Smooth muscle cell (in vitro differentiated cells): Measurements from ENCODE around the gene RSPO1. TPM values are rescaled to one million over a fixed set of nuclear protein-coding genes. Genes with fewer than 3 reads are reported as not detected.

Experiments
- DNase-seq: peaks from one replicate; lab custom pipeline; 2025; ENCODE audit not compliant: unreplicated experiment; lab: John Stamatoyannopoulos, UW
- H2AFZ ChIP-seq: fragments of 200-600 bp; sonication (generic); 2 replicates; pipeline ENCODE4 v1.6.0; 2016; ENCODE audit warnings: antibody characterized with exemption, low read depth, mild to moderate bottlenecking
- H3F3A ChIP-seq: fragments of 200-600 bp; sonication (generic); 2 replicates; pipeline ENCODE4 v1.6.0; 2017; ENCODE audit warnings: antibody characterized with exemption, low read depth
- H3K27ac ChIP-seq: fragments of 200-600 bp; sonication (generic); 2 replicates; pipeline ENCODE4 v1.5.1; 2016; ENCODE audit warnings: low read depth, mild to moderate bottlenecking
- H3K27me3 ChIP-seq: fragments of 200-600 bp; sonication (generic); 2 replicates; pipeline ENCODE4 v1.6.1; 2016; ENCODE audit warnings: low read depth, mild to moderate bottlenecking
- H3K36me3 ChIP-seq: fragments of 200-600 bp; sonication (generic); 2 replicates; pipeline ENCODE4 v1.5.1; 2016; ENCODE audit warnings: low read depth
- H3K4me1 ChIP-seq: fragments of 200-600 bp; sonication (generic); 2 replicates; pipeline ENCODE4 v1.5.1; 2016; ENCODE audit warnings: low read depth
- H3K4me2 ChIP-seq: fragments of 200-600 bp; sonication (generic); 2 replicates; pipeline ENCODE4 v1.6.0; 2016; ENCODE audit warnings: mild to moderate bottlenecking
- H3K4me3 ChIP-seq: fragments of 200-600 bp; sonication (generic); 2 replicates; pipeline ENCODE4 v1.5.1; 2016; ENCODE audit warnings: mild to moderate bottlenecking
- H3K79me2 ChIP-seq: fragments of 200-600 bp; sonication (generic); 2 replicates; pipeline ENCODE4 v1.6.0; 2016; ENCODE audit warnings: low read depth, mild to moderate bottlenecking
- H3K9ac ChIP-seq: fragments of 200-600 bp; sonication (generic); 2 replicates; pipeline ENCODE4 v1.6.0; 2016; ENCODE audit warnings: low read depth
- H3K9me3 ChIP-seq: fragments of 200-600 bp; sonication (generic); replicated peaks from 2 replicates; pipeline ENCODE4 v1.5.1; 2016; ENCODE audit warnings: low read depth
- H4K20me1 ChIP-seq: fragments of 200-600 bp; sonication (generic); 2 replicates; pipeline ENCODE4 v1.6.0; 2016; ENCODE audit warnings: low read depth
- WGBS: methylation state at CpG from one replicate; pipeline ENCODE4 v1.1.7; 2016; ENCODE audit warnings: low lambda C conversion rate; 5-methylcytosine and 5-hydroxymethylcytosine counted together
- polyA plus RNA-seq: library from polyadenylated mRNA; unstranded; fragments of >200 nt; fragmentation: Nextera tagmentation; extraction: Ambion mirVana; gene quantifications from 2 replicates; pipeline ENCODE4 v1.2.1, GENCODE V29; 2016
- total RNA-seq: library from RNA; depleted of rRNA; stranded (reverse); fragments of >200 nt; gene quantifications from 2 replicates; pipeline ENCODE4 v1.2.3, GENCODE V29; 2014
- TF ChIP-seq, protein P1 (sequence below): fragments of 200-600 bp; sonication (generic); IDR thresholded peaks from 2 replicates; pipeline ENCODE4 v1.5.1; 2017; ENCODE audit warnings: borderline replicate concordance, mild to moderate bottlenecking, antibody characterized with exemption; ENCODE audit not compliant: insufficient read depth, poor library complexity, severe bottlenecking

RSPO1 gene
- total and polyA plus RNA-seq, 2 experiments from 2014 or later: not detected

DNA sequence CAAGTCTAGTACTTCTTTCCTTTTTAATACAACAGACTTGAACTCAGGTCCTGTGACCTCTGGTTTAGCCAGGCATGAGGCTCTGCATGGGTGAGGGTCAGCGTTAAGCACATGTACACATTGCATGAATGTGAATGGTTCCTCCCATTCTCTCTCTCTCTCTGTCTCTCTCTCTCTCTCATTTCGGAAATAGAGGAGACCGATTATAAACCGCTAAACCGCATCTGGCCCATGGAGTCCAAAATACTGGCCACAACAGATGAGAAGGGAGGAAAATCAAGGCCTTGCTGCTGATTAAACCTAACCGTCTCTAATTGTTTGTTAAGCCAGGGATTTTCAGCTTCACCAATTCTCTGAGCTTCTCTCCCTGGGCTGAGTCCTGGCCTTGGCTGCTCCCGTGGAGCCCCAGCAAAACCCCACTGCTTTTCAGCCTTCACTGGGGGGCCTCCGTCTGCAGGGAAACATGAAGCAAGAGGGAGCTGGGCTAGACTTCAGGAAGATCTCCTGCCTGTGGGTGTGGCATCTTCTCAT, 6.6 kb downstream of the RSPO1 start:
- H3K36me3 ChIP-seq: no peaks in the 10 kb centered on the region
- no peak overlapping the region for H3K4me2 ChIP-seq
- peaks cover 95% of the 10 kb centered on the region for H3K27me3 ChIP-seq
- DNase-seq: no peak
- 80% methylated on average over 8 of the region's 8 CpGs for WGBS
- H3K9me3 ChIP-seq: no peaks in the 10 kb centered on the region
- no peak overlapping the region for H3K4me3 ChIP-seq
- H3K79me2 ChIP-seq: no peaks in the 10 kb centered on the region
- no peak overlapping the region for H3K9ac ChIP-seq
- no peak overlapping the region for H3K27ac ChIP-seq
- peaks cover 11% of the 10 kb centered on the region for H3K4me1 ChIP-seq
- no peaks in the 10 kb centered on the region for H3F3A ChIP-seq
- H4K20me1 ChIP-seq: no peaks in the 10 kb centered on the region
- no peak overlapping the region for H2AFZ ChIP-seq
- TF ChIP-seq, protein P1, sequence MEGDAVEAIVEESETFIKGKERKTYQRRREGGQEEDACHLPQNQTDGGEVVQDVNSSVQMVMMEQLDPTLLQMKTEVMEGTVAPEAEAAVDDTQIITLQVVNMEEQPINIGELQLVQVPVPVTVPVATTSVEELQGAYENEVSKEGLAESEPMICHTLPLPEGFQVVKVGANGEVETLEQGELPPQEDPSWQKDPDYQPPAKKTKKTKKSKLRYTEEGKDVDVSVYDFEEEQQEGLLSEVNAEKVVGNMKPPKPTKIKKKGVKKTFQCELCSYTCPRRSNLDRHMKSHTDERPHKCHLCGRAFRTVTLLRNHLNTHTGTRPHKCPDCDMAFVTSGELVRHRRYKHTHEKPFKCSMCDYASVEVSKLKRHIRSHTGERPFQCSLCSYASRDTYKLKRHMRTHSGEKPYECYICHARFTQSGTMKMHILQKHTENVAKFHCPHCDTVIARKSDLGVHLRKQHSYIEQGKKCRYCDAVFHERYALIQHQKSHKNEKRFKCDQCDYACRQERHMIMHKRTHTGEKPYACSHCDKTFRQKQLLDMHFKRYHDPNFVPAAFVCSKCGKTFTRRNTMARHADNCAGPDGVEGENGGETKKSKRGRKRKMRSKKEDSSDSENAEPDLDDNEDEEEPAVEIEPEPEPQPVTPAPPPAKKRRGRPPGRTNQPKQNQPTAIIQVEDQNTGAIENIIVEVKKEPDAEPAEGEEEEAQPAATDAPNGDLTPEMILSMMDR: no peak

DNA sequence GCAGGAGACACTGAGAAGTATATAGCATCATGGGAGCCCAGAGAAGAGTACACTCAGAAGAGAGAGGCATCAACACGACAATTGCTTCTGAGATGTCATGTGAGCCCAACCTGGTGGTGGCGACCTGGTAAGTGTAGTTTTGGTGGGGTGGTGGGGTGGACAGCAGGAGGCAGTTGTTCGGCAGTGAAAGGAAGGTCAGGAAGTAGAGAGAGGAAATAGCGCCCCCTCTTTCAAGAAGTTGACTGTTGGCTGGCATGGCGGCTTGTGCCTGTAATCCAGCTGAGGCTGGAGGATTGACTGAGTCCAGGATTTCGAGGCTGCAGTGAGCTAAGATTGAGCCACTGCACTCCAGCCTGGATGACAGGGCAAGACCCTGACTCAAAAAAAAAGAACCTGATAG, 12.6 kb downstream of the RSPO1 start:
- Histone ChIP-seq H3K27me3 (peaks cover 82% of the 10 kb centered on the region), H3K9ac (no peak overlapping the region), H3K79me2 (no peaks in the 10 kb centered on the region), H4K20me1 (no peaks in the 10 kb centered on the region), H2AFZ (no peak overlapping the region), H3K4me2 (no peak overlapping the region), H3K36me3 (no peaks in the 10 kb centered on the region), H3K4me1 (no peaks in the 10 kb centered on the region), H3F3A (no peaks in the 10 kb centered on the region), H3K4me3 (no peak overlapping the region), H3K9me3 (no peaks in the 10 kb centered on the region), H3K27ac (no peak overlapping the region)
- TF ChIP-seq, protein P1: no peak
- WGBS: 54% methylated on average over 5 of the region's 6 CpGs
- DNase-seq: no peak

- no peaks in the 10 kb centered on the region for H3F3A ChIP-seq
- no peak overlapping the region for H3K4me2 ChIP-seq
- H3K9me3 ChIP-seq: no peaks in the 10 kb centered on the region
- no peaks in the 10 kb centered on the region for H4K20me1 ChIP-seq
- no peaks in the 10 kb centered on the region for H3K79me2 ChIP-seq
- no peaks in the 10 kb centered on the region for H3K36me3 ChIP-seq
- H3K4me1 ChIP-seq: no peaks in the 10 kb centered on the region
- H2AFZ ChIP-seq: no peak overlapping the region
- 76% methylated on average over 10 of the region's 10 CpGs for WGBS
- no peak overlapping the region for H3K9ac ChIP-seq
- H3K4me3 ChIP-seq: no peak overlapping the region
- H3K27ac ChIP-seq: no peak overlapping the region
- TF ChIP-seq, protein P1: no peak
- peaks cover 82% of the 10 kb centered on the region for H3K27me3 ChIP-seq
- DNase-seq: no peak
Measured at GRCh38 chr1:37621326-37621870, 13.3 kb downstream of the RSPO1 start.

GRCh38 chr1:37620707-37621106, 14.0 kb downstream of the RSPO1 start:
- TF ChIP-seq, protein P1: no peak
- no peak overlapping the region for H2AFZ ChIP-seq
- DNase-seq: no peak
- H4K20me1 ChIP-seq: no peaks in the 10 kb centered on the region
- H3K27ac ChIP-seq: no peak overlapping the region
- no peak overlapping the region for H3K4me2 ChIP-seq
- H3K36me3 ChIP-seq: no peaks in the 10 kb centered on the region
- H3K4me1 ChIP-seq: no peaks in the 10 kb centered on the region
- no peaks in the 10 kb centered on the region for H3K9me3 ChIP-seq
- no peak overlapping the region for H3K4me3 ChIP-seq
- no peaks in the 10 kb centered on the region for H3F3A ChIP-seq
- no peak overlapping the region for H3K9ac ChIP-seq
- peaks cover 81% of the 10 kb centered on the region for H3K27me3 ChIP-seq
- 85% methylated on average over 6 of the region's 6 CpGs for WGBS
- H3K79me2 ChIP-seq: no peaks in the 10 kb centered on the region
